IMR-90 (cell line): ENCODE data around the gene LCNL1. TPM values are rescaled to one million over a fixed set of nuclear protein-coding genes. Genes with fewer than 3 reads are reported as not detected.

Experiments used
- ATAC-seq: fragments of 200-7000 bp; cut with Tn5 transposase; 2 replicates; pipeline ENCODE4 v1.9.1; 2020; ENCODE audit warnings: low read depth, mild to moderate bottlenecking, moderate library complexity
- BruUV-seq: library from RNA; stranded (reverse); fragments of 400-500 nt; replicated peaks from 2 replicates; lab custom pipeline; 2021; lab: Mats Ljungman, UMichigan
- CTCF ChIA-PET: fragments of 300-600 bp; formaldehyde crosslinking; extraction: SDS; loops from one replicate; lab custom pipeline; 2021; ENCODE audit warnings: antibody characterized with exemption; lab: Yijun Ruan, JAX
- POLR2A ChIA-PET: fragments of 300-600 bp; sonication (Branson Sonifier 250); formaldehyde crosslinking; loops from one replicate; lab custom pipeline; 2022; ENCODE audit warnings: antibody characterized with exemption; ENCODE audit not compliant: unreplicated experiment; lab: Charles Lee
- DNase-seq: peaks from one replicate; pipeline ENCODE4 v3.0.0; 2013
- H2AFZ ChIP-seq: replicated peaks from 2 replicates; pipeline ENCODE3; 2013; ENCODE audit warnings: low read length, mild to moderate bottlenecking; ENCODE audit not compliant: poor library complexity
- H2AK5ac ChIP-seq: 2 replicates; pipeline ENCODE4 v1.6.1; 2013; ENCODE audit warnings: low read depth, low read length, inconsistent platforms
- H2AK9ac ChIP-seq: replicated peaks from 2 replicates; pipeline ENCODE3; 2013; ENCODE audit warnings: mild to moderate bottlenecking, low read depth, low read length, moderate library complexity; ENCODE audit not compliant: poor library complexity
- H2BK120ac ChIP-seq: 2 replicates; pipeline ENCODE4 v1.6.1; 2013; ENCODE audit warnings: low read depth, low read length, inconsistent platforms
- H2BK15ac ChIP-seq: 3 replicates; pipeline ENCODE4 v1.6.1; 2013; ENCODE audit warnings: low read depth, low read length, inconsistent platforms
- H2BK20ac ChIP-seq: 2 replicates; pipeline ENCODE4 v1.6.1; 2013; ENCODE audit warnings: low read depth, mild to moderate bottlenecking, inconsistent platforms, low read length, moderate library complexity
- H2BK5ac ChIP-seq: 2 replicates; pipeline ENCODE4 v1.6.1; 2013; ENCODE audit warnings: mild to moderate bottlenecking, low read depth, low read length, inconsistent platforms; ENCODE audit not compliant: poor library complexity, severe bottlenecking
- H3K14ac ChIP-seq: replicated peaks from 2 replicates; pipeline ENCODE4 v1.6.1; 2013; ENCODE audit warnings: low read depth, low read length, inconsistent platforms
- H3K18ac ChIP-seq: 2 replicates; pipeline ENCODE4 v1.6.1; 2013; ENCODE audit warnings: low read depth, low read length, control low read depth
- H3K23ac ChIP-seq: 2 replicates; pipeline ENCODE4 v1.6.1; 2013; ENCODE audit warnings: low read depth, low read length, inconsistent platforms
- H3K27ac ChIP-seq: 2 replicates; pipeline ENCODE4 v1.5.1; 2013; ENCODE audit warnings: mild to moderate bottlenecking, control low read depth, low read length; ENCODE audit not compliant: insufficient read depth
- H3K27me3 ChIP-seq: 2 replicates; pipeline ENCODE4 v1.6.1; 2013; ENCODE audit warnings: low read length; ENCODE audit not compliant: control insufficient read depth, insufficient read depth
- H3K36me3 ChIP-seq: 2 replicates; pipeline ENCODE4 v1.6.1; 2013; ENCODE audit warnings: low read length, mixed read lengths; ENCODE audit not compliant: control insufficient read depth, insufficient read depth
- H3K4ac ChIP-seq: 2 replicates; pipeline ENCODE4 v1.6.1; 2013; ENCODE audit warnings: low read depth, low read length, inconsistent platforms
- H3K4me1 ChIP-seq: 2 replicates; pipeline ENCODE4 v1.6.1; 2013; ENCODE audit warnings: low read length, mixed read lengths; ENCODE audit not compliant: control insufficient read depth, insufficient read depth
- H3K4me2 ChIP-seq: 2 replicates; pipeline ENCODE4 v1.6.1; 2013; ENCODE audit warnings: low read depth, mild to moderate bottlenecking, control low read depth, low read length, moderate library complexity
- H3K4me3 ChIP-seq: 2 replicates; pipeline ENCODE4 v1.5.1; 2013; ENCODE audit warnings: low read depth, mild to moderate bottlenecking, control low read depth, low read length, moderate library complexity; ENCODE audit not compliant: insufficient read depth
- H3K56ac ChIP-seq: 2 replicates; pipeline ENCODE4 v1.6.1; 2013; ENCODE audit warnings: low read length, inconsistent platforms; ENCODE audit not compliant: insufficient read depth; ENCODE audit errors: extremely low read depth
- H3K79me1 ChIP-seq, 2 experiments: 2 replicates each; pipeline ENCODE4 v1.6.1; 2013; ENCODE audit warnings: low read length in 2 of 2, inconsistent platforms in 1 of 2, low read depth in 1 of 2
- H3K9ac ChIP-seq: 2 replicates; pipeline ENCODE4 v1.6.1; 2013; ENCODE audit warnings: low read depth, low read length, control low read depth
- H3K9me1 ChIP-seq: 2 replicates; pipeline ENCODE4 v1.6.1; 2013; ENCODE audit warnings: low read length, inconsistent platforms; ENCODE audit not compliant: insufficient read depth
- H3K9me3 ChIP-seq: 2 replicates; pipeline ENCODE4 v1.6.1; 2013; ENCODE audit warnings: low read length; ENCODE audit not compliant: control insufficient read depth, insufficient read depth
- H4K20me1 ChIP-seq: 2 replicates; pipeline ENCODE4 v1.6.1; 2013; ENCODE audit warnings: low read length, inconsistent platforms; ENCODE audit not compliant: insufficient read depth
- H4K5ac ChIP-seq: 2 replicates; pipeline ENCODE4 v1.6.1; 2013; ENCODE audit warnings: mild to moderate bottlenecking, low read depth, low read length, control low read depth
- H4K8ac ChIP-seq, 2 experiments: 2 replicates each; pipeline ENCODE4 v1.6.1; 2013; ENCODE audit warnings: low read depth in 2 of 2, low read length in 2 of 2, control low read depth in 1 of 2, inconsistent platforms in 1 of 2
- H4K91ac ChIP-seq: 2 replicates; pipeline ENCODE4 v1.6.1; 2013; ENCODE audit warnings: low read depth, low read length, inconsistent platforms; ENCODE audit not compliant: insufficient read depth
- BHLHE40 ChIP-seq: fragments of 150-350 bp; IDR thresholded peaks from 2 replicates; pipeline ENCODE4 v1.6.1; 2016; ENCODE audit warnings: mild to moderate bottlenecking, low read depth, low read length
- FOS ChIP-seq: fragments of 150-350 bp; IDR thresholded peaks from 2 replicates; pipeline ENCODE4 v1.6.1; 2016; ENCODE audit warnings: low read depth, low read length
- SMC3 ChIP-seq: fragments of 150-350 bp; IDR thresholded peaks from 2 replicates; pipeline ENCODE4 v1.6.1; 2016; ENCODE audit warnings: low read depth, mild to moderate bottlenecking, antibody characterized with exemption, low read length, moderate library complexity
- WGBS, 2 experiments: methylation state at CpG; one replicate each; pipeline versions ENCODE4 v1.1.5 to v1.1.7; 2013; ENCODE audit warnings: missing lambda C conversion rate in 2 of 2; ENCODE audit not compliant: insufficient read length in 1 of 2; ENCODE audit errors: extremely low coverage in 2 of 2; 5-methylcytosine and 5-hydroxymethylcytosine counted together
- dilution Hi-C: fragments of 300-500 bp; cut with HindIII; formaldehyde crosslinking; loops from one replicate; pipeline ENCODE4 v1.14.3; 2018; ENCODE audit warnings: low sequenced_read_pairs; ENCODE audit not compliant: unreplicated experiment
- in situ Hi-C: fragments of 300-500 bp; cut with MboI; formaldehyde crosslinking; loops from 3 replicates; pipeline ENCODE4 v1.14.3; 2019; ENCODE audit warnings: low sequenced_read_pairs, inconsistent platforms, mixed read lengths
- intact Hi-C: fragments of 100-400 bp; cut with micrococcal nuclease; formaldehyde crosslinking; loops from 2 replicates; pipeline ENCODE4 v1.10.0; 2022
- polyA plus RNA-seq, 3 experiments: library from polyadenylated mRNA; depleted of rRNA; stranded (reverse); fragments of >200 nt; gene quantifications; 2 replicates each; pipeline ENCODE4 v1.2.3, GENCODE V29; 2012; ENCODE audit warnings: low replicate concordance in 1 of 3
- total RNA-seq: library from RNA; depleted of rRNA; stranded (reverse); fragments of >200 nt; gene quantifications from 2 replicates; pipeline ENCODE4 v1.2.3, GENCODE V29; 2012
- TF ChIP-seq, protein P1 (sequence below): fragments of 150-350 bp; IDR thresholded peaks from 2 replicates; pipeline ENCODE4 v1.6.1; 2017; ENCODE audit warnings: mild to moderate bottlenecking, antibody characterized with exemption, low read length, low read depth
- TF ChIP-seq, protein P2 (sequence below): fragments of 150-350 bp; IDR thresholded peaks from 2 replicates; pipeline ENCODE4 v1.6.1; 2016; ENCODE audit warnings: low read depth, mild to moderate bottlenecking, low read length, moderate library complexity, borderline replicate concordance

Gene LCNL1
- total and polyA plus RNA-seq, 2 of the 4 experiments (the other 2 are of a cell fraction): 0.15 TPM; not detected in 1

DNA sequence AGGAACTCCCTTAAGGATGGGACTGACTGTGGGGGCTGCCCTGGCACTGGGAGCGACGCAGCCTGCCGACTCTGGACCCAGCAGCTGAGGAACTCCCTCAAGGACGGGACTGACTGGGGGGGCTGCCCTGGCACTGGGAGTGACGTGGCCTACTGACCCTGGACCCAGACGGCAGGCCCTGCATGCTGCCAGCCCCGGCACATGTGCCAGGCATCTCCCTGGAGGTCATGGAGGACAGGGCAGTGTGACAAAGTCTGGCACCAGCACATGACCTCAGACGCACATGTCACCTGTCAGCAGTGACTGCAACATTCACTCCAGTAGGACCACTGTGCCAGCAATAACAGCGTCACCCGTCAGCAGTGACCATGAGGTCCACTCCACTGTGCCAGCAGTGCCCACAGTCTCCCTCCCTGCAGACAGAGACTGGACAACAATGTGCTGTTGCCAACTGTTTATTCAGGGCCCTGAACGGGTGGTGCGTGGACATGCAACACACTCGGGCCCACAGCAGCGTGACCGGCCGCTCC lies 42.7 kb upstream of the LCNL1 start:
- Histone ChIP-seq H2BK5ac (no peak overlapping the region), H2BK120ac (no peak overlapping the region), H2BK20ac (no peak overlapping the region), H3K18ac (no peak overlapping the region), H2AFZ (no peak overlapping the region), H2AK9ac (no peak overlapping the region), H2AK5ac (no peak overlapping the region), H3K23ac (no peak overlapping the region), H3K27ac (no peak overlapping the region), H3K4me3 (no peak overlapping the region), H3K9ac (no peak overlapping the region), H3K14ac (no peak overlapping the region), H3K36me3 (peaks cover 48% of the 10 kb centered on the region), H3K56ac (no peak overlapping the region), H4K91ac (no peak overlapping the region), H3K4me1 (peaks cover 4% of the 10 kb centered on the region), H3K4ac (no peak overlapping the region), H4K20me1 (peaks cover 22% of the 10 kb centered on the region), H2BK15ac (no peak overlapping the region), H3K9me3 (no peaks in the 10 kb centered on the region), H3K4me2 (no peak overlapping the region), H3K27me3 (no peaks in the 10 kb centered on the region), H3K9me1 (peaks cover 7% of the 10 kb centered on the region), H3K79me1 (peaks cover 8 to 47% of the 10 kb centered on the region in 2 experiments), H4K8ac (no peak overlapping the region), H4K5ac (no peak overlapping the region)
- CTCF ChIA-PET: no interaction called here
- TF ChIP-seq, protein P1, sequence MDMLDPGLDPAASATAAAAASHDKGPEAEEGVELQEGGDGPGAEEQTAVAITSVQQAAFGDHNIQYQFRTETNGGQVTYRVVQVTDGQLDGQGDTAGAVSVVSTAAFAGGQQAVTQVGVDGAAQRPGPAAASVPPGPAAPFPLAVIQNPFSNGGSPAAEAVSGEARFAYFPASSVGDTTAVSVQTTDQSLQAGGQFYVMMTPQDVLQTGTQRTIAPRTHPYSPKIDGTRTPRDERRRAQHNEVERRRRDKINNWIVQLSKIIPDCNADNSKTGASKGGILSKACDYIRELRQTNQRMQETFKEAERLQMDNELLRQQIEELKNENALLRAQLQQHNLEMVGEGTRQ: no peak
- TF ChIP-seq SMC3: no peak
- no peak for TF ChIP-seq BHLHE40
- no peak for TF ChIP-seq FOS
- TF ChIP-seq, protein P2, sequence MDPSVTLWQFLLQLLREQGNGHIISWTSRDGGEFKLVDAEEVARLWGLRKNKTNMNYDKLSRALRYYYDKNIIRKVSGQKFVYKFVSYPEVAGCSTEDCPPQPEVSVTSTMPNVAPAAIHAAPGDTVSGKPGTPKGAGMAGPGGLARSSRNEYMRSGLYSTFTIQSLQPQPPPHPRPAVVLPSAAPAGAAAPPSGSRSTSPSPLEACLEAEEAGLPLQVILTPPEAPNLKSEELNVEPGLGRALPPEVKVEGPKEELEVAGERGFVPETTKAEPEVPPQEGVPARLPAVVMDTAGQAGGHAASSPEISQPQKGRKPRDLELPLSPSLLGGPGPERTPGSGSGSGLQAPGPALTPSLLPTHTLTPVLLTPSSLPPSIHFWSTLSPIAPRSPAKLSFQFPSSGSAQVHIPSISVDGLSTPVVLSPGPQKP: no peak
- no TSS peak for BruUV-seq
- in situ Hi-C loops (no loop called here), intact Hi-C loops (no loop called here), dilution Hi-C loops (no loop called here)
- 89% methylated on average over 15 of the region's 16 CpGs; no CpG with 5 or more reads in 1 of the 2 experiments for WGBS, 2 experiments
- ATAC-seq (no peak), DNase-seq (no peak)
- POLR2A ChIA-PET: no interaction called here
